Measurements from ENCODE around the gene ZFX. TPM values are rescaled to one million over a fixed set of nuclear protein-coding genes. Genes with fewer than 3 reads are reported as not detected.

ZFX gene
- total and polyA plus RNA-seq, 10 of the 15 experiments (the other 5 are each of a cell fraction or from before 2014, with no cell fraction given): 6.8 to 40.9 (median 24.6) TPM

GRCh38 chrX:24202465-24203031 lies 53.0 kb downstream of the ZFX start:
- Histone ChIP-seq H3K4me3 (no peak overlapping the region), H3K27me3 (replicated peaks in 1 of 2; ENCODE audit: control insufficient read depth in 2 of 2, insufficient read depth in 2 of 2, low read length in 1 of 2) (no peaks in the 10 kb centered on the region), H3K79me2 (ENCODE audit: control insufficient read depth, insufficient read depth, low read length) (peaks cover 47% of the 10 kb centered on the region), H3K36me3 (ENCODE audit: control insufficient read depth in 2 of 2, insufficient read depth in 2 of 2, low read length in 1 of 2) (peaks cover 11 to 20% of the 10 kb centered on the region in 2 experiments), H4K20me1 (ENCODE audit: control insufficient read depth, insufficient read depth) (no peaks in the 10 kb centered on the region), H3K4me1 (ENCODE audit: control insufficient read depth, insufficient read depth, low read length) (peaks cover 2% of the 10 kb centered on the region; the same call in 1 of the 2 replicates), H3K9ac (ENCODE audit: control insufficient read depth, insufficient read depth, low read length) (no peak overlapping the region), H3K27ac (ENCODE audit: control insufficient read depth, insufficient read depth) (no peak overlapping the region), H3K9me3 (replicated peaks; ENCODE audit: control insufficient read depth, insufficient read depth, low read length) (no peaks in the 10 kb centered on the region), H3K4me2 (ENCODE audit: control insufficient read depth, insufficient read depth) (no peak overlapping the region), H2AFZ (ENCODE audit: control insufficient read depth, low read depth, low read length) (no peak overlapping the region)
- ChIA-PET POLR2A (no interaction called here), CTCF (interaction anchor here (2.3 kb wide), 1 partner anchor 57 kb away, joined by 6 read pairs; no protein-coding TSS in a partner anchor), SMC1A (ENCODE audit: uncharacterized antibody, unreplicated experiment) (interaction anchor here (1.5 to 1.8 kb wide), 2 partner anchors 9 to 31 kb away, joined by 3 to 7 read pairs; no protein-coding TSS in a partner anchor), RAD21 (ENCODE audit: unreplicated experiment) (no interaction called here)
- WGBS (ENCODE audit: insufficient coverage, insufficient replicate concordance, low lambda C conversion rate, missing lambda C conversion rate): 96% methylated on average over 6 of the region's 6 CpGs
- in situ Hi-C loops (cut with MboI): no loop called here
- intact Hi-C loops (cut with micrococcal nuclease; ENCODE audit: unreplicated experiment): no loop called here
- no TSS peak for BruUV-seq (replicated peaks)
- DNase-seq (ENCODE audit: low read depth, low spot score): no peak
- FAIRE-seq: no peak
- ATAC-seq: no peak
- TF ChIP-seq POLR2AphosphoS5 (IDR thresholded peaks at IDR 0.05; ENCODE audit: low read length) (no peak), NKRF (conservative IDR thresholded peaks at IDR 0.05) (no peak), EZH2 (IDR thresholded peaks at IDR 0.05; ENCODE audit: borderline replicate concordance, control insufficient read depth, low read depth, low read length) (no peak), ZNF687 (IDR thresholded peaks at IDR 0.05) (no peak), ZNF592 (IDR thresholded peaks at IDR 0.05) (no peak), HDAC2 (IDR thresholded peaks at IDR 0.05) (no peak), GABPA (IDR thresholded peaks at IDR 0.05; ENCODE audit: low read depth) (no peak), SIX5 (IDR thresholded peaks at IDR 0.05; ENCODE audit: low read depth, low read length, severe bottlenecking) (no peak), NR2C2 (IDR thresholded peaks at IDR 0.05; ENCODE audit: borderline replicate concordance, control insufficient read depth, insufficient read length, low read depth) (no peak), SIN3A (IDR thresholded peaks at IDR 0.05; ENCODE audit: low read depth, low read length) (no peak), JUNB (IDR thresholded peaks at IDR 0.05) (no peak), IRF3 (IDR thresholded peaks at IDR 0.05) (no peak), MTA3 (IDR thresholded peaks at IDR 0.05; ENCODE audit: borderline replicate concordance, low read length) (no peak)
